ENCODE data around the gene UNC13A.

The UNC13A gene

GRCh38 chr19:17648786-17649185, 39.4 kb downstream of the UNC13A start:
- Histone ChIP-seq H3K36me3 (replicated peaks) (no peaks in the 10 kb centered on the region), H3K4me3 (ENCODE audit: low read depth, low read length) (no peak overlapping the region), H3K27me3 (replicated peaks) (no peaks in the 10 kb centered on the region), H3K27ac (no peak overlapping the region)
- DNase-seq, result no peak
- TF ChIP-seq CTCF (IDR thresholded peaks at IDR 0.05; ENCODE audit: low read depth, low read length, missing control alignments), result no peak
- in situ Hi-C loops (cut with HindIII; ENCODE audit: low pct_ligation_motif_present, low sequenced_read_pairs), result no loop called here

DNA sequence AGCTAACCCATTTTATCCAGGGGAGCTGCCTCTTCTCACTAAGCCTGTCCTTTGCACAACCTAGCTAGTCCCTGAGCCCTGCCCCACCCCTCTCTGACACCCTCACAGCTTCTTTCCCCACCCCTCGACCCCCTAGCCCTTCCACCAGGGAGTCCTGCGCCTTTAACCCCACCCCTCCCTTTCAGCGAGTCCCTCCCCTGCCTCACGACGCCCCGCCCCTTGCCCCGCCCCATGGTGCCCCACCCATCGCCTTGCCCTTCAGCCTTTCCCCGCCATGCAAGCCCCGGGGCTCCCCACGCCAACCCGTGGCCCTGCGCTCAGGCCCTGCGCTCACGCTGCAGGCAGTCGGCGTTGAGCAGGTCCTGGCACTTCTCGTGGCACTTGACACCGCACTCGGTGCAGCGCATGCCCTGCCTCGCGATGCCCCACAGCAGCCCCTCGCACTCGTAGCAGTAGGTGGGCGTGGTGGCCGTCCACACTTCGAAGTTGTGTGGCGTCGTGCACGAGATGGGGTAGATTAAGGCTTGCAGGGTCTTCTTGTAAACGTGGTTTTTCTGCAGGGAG, 40.0 kb downstream of the UNC13A start:
- Histone ChIP-seq H3K27ac (no peak overlapping the region), H3K4me3 (ENCODE audit: low read depth, low read length) (no peak overlapping the region), H3K36me3 (replicated peaks) (no peaks in the 10 kb centered on the region), H3K27me3 (replicated peaks) (no peaks in the 10 kb centered on the region)
- no peak for TF ChIP-seq CTCF (IDR thresholded peaks at IDR 0.05; ENCODE audit: low read depth, low read length, missing control alignments)
- no peak for DNase-seq
- in situ Hi-C loops (cut with HindIII; ENCODE audit: low pct_ligation_motif_present, low sequenced_read_pairs), result no loop called here

DNA sequence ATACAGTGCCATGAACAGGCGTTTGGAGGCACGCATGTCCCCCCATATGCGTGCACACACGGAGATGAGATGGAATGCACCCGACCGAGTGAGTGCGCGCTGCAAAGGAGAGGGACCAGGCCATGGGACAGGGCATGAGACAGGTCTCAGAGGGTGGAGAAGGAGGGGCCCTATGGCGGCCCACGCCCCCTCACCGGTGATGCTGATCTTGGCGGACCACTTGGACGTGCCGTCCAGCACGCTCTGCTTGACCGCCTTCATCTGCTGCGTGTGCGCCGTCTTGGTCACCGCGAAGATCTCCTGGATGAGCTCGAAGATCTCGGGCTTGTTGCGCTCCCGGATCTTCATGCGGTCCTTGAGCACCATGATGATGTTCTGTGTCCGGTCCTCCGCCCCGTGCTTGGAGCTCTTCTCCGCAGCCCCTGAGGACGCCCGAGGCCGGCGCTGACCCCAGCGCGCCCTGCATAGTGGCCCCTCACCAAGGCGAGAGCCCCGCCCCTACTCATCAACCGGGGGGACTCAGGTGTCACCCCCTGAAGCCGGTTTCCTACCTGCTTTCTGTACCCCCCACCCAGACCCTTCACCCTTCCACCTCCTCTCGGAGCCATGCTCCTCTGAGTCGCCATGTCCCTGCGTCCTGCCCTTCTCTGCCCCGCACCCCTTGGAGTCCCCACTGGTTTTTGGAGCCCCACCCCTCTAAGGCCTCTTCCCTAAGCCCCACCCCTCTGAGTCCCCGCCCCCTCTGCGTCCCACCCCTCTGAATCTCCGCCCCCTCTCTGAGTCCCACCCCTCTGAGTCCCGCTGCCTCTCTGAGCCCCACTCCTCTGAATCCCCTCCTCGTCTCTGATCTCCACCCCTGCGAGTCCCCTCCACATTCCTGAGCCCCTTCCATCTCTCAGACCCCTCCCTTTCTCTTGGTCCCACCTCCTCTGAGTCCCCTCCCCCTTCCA, 40.8 kb downstream of the UNC13A start:
- H3K4me3 ChIP-seq (ENCODE audit: low read depth, low read length), result no peak overlapping the region
- no peak overlapping the region for H3K27ac ChIP-seq
- no peaks in the 10 kb centered on the region for H3K27me3 ChIP-seq (replicated peaks)
- H3K36me3 ChIP-seq (replicated peaks), result no peaks in the 10 kb centered on the region
- in situ Hi-C loops (cut with HindIII; ENCODE audit: low pct_ligation_motif_present, low sequenced_read_pairs), result no loop called here
- no peak for DNase-seq
- TF ChIP-seq CTCF (IDR thresholded peaks at IDR 0.05; ENCODE audit: low read depth, low read length, missing control alignments), result no peak

DNA sequence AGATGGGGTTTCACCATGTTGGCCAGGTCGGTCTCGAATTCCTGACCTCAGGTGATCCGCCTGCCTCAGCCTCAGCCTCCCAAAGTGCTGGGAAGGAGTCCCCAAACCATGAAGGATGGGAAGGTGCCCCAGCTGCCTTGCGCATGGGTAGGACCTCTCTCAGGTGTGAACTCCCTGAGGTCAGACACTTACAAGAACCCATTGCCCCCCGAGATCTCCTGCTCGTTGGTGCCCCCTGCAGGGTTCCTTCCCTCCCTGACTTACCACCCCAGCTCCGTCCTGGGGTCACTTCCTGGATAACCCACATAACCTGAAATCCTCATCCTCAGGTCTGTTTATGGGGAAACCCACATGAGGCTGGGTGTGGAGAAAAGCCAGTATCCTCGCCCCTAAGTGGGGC, 41.7 kb downstream of the UNC13A start:
- in situ Hi-C loops (cut with HindIII; ENCODE audit: low pct_ligation_motif_present, low sequenced_read_pairs), result no loop called here
- Histone ChIP-seq H3K27ac (no peak overlapping the region), H3K27me3 (replicated peaks) (no peaks in the 10 kb centered on the region), H3K36me3 (replicated peaks) (no peaks in the 10 kb centered on the region), H3K4me3 (ENCODE audit: low read depth, low read length) (no peak overlapping the region)
- TF ChIP-seq CTCF (IDR thresholded peaks at IDR 0.05; ENCODE audit: low read depth, low read length, missing control alignments), result peak; percentile 20
- DNase-seq, result no peak

DNA sequence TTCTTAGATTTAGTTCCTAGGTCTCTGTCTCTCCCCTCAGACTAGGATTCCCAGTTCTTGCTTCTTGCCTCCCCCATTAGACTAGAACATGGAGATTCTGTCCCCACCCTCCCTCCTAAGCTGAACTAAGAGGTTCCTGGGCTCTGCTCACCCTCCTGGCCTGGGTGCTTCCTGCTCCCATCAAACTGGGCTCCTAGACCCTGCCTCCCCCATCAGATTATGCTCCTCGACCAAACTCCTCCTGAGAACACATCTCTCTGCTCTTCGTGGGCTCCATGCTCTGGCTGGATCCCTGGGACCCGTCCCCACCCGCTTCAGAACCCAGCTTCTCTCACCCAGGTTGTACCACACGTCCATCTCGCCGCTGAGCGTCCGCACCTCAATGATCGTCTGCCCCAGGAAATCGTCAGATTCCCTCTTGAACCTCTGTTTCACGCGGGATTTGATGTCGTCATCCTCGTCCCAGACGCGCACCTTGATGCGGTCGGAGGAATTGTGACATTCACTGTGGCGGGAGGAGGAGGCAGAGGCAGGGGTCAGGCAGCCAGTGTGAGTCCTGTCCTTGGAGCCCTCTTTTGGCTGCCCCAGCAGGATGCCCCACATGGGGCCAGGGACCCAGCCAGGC, 42.7 kb downstream of the UNC13A start:
- Histone ChIP-seq H3K27ac (no peak overlapping the region), H3K27me3 (replicated peaks) (no peaks in the 10 kb centered on the region), H3K36me3 (replicated peaks) (no peaks in the 10 kb centered on the region), H3K4me3 (ENCODE audit: low read depth, low read length) (no peak overlapping the region)
- in situ Hi-C loops (cut with HindIII; ENCODE audit: low pct_ligation_motif_present, low sequenced_read_pairs), result no loop called here
- no peak for TF ChIP-seq CTCF (IDR thresholded peaks at IDR 0.05; ENCODE audit: low read depth, low read length, missing control alignments)
- DNase-seq, result no peak
